ENCODE results near the gene ALDH16A1. TPM values are rescaled to one million over a fixed set of nuclear protein-coding genes. Genes with fewer than 3 reads are reported as not detected.

The ALDH16A1 gene
- total and polyA plus RNA-seq, 10 of the 15 experiments (the other 5 are each of a cell fraction or from before 2014, with no cell fraction given) = 1.7 to 49.3 (median 18.1) TPM

DNA sequence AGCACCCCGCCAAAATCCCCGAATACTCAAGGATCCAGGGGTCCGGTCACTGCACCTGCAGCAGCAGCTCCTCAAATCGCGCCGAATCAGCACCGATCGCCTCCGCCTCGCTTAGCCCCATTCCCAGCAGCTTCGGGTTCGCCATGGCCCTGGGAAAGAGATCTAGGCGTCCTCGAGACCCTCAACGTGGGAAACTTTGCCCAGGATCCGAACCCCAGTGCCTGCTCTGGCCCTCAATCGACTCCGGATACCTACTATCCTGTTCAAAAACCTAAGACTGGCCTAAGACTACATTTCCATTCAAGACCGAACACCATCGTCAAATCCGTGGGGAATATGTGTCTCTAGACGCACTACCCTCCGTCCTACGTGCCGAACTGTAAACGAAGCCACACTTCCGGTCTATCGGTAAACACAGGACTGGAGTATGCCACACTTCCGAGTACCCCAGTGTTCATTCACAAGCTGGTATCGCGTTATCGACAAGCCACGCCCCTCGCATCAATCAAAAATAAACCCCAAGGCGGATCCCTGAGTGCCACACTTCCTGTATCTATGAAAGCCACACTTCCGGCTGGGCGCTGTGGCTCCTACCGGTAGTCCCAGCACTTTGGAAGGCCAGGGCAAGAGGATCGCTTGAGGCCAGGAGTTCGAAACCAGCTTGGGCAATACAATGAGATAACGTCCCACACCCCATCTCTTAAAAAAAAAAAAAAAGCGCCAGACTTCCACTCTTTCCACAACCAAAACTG is 1.4 kb upstream of the ALDH16A1 start, which contains the start of gene PIH1D1 (continued):
- TF ChIP-seq BACH1 (IDR thresholded peaks at IDR 0.05; ENCODE audit: borderline replicate concordance) = no peak
- TF ChIP-seq, protein P1, sequence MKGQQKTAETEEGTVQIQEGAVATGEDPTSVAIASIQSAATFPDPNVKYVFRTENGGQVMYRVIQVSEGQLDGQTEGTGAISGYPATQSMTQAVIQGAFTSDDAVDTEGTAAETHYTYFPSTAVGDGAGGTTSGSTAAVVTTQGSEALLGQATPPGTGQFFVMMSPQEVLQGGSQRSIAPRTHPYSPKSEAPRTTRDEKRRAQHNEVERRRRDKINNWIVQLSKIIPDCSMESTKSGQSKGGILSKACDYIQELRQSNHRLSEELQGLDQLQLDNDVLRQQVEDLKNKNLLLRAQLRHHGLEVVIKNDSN (IDR thresholded peaks at IDR 0.05; ENCODE audit: borderline replicate concordance, extremely low read length, insufficient read depth, low read depth, low read length) = no peak
- no peak for TF ChIP-seq CBX5 (IDR thresholded peaks at IDR 0.05; ENCODE audit: low read depth)
- TF ChIP-seq ASH2L (IDR thresholded peaks at IDR 0.05; ENCODE audit: borderline replicate concordance, low read depth) = no peak
- TF ChIP-seq ESRRA (IDR thresholded peaks at IDR 0.05; ENCODE audit: low read length) = no peak
- peak; percentile 49; the same call in 1 of the 2 replicates for TF ChIP-seq SMARCA5 (IDR thresholded peaks at IDR 0.05)
- no peak for TF ChIP-seq ETV6 (conservative IDR thresholded peaks at IDR 0.05 in 1 of 2, IDR thresholded peaks at IDR 0.05 in 1 of 2; ENCODE audit: borderline replicate concordance in 1 of 2, low read depth in 1 of 2)
- TF ChIP-seq, protein P2, sequence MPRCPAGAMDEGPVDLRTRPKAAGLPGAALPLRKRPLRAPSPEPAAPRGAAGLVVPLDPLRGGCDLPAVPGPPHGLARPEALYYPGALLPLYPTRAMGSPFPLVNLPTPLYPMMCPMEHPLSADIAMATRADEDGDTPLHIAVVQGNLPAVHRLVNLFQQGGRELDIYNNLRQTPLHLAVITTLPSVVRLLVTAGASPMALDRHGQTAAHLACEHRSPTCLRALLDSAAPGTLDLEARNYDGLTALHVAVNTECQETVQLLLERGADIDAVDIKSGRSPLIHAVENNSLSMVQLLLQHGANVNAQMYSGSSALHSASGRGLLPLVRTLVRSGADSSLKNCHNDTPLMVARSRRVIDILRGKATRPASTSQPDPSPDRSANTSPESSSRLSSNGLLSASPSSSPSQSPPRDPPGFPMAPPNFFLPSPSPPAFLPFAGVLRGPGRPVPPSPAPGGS (IDR thresholded peaks at IDR 0.05; ENCODE audit: borderline replicate concordance, insufficient read depth, low read depth, low read length, poor library complexity, severe bottlenecking) = no peak
- no peak for TF ChIP-seq NFYB (IDR thresholded peaks at IDR 0.05; ENCODE audit: insufficient read depth, low read depth, low read length)
- no peak for TF ChIP-seq RAD51 (IDR thresholded peaks at IDR 0.05)
- no peak; the same call in 1 of the 2 replicates for TF ChIP-seq RB1 (IDR thresholded peaks at IDR 0.05; ENCODE audit: borderline replicate concordance)
- TF ChIP-seq, protein P3, sequence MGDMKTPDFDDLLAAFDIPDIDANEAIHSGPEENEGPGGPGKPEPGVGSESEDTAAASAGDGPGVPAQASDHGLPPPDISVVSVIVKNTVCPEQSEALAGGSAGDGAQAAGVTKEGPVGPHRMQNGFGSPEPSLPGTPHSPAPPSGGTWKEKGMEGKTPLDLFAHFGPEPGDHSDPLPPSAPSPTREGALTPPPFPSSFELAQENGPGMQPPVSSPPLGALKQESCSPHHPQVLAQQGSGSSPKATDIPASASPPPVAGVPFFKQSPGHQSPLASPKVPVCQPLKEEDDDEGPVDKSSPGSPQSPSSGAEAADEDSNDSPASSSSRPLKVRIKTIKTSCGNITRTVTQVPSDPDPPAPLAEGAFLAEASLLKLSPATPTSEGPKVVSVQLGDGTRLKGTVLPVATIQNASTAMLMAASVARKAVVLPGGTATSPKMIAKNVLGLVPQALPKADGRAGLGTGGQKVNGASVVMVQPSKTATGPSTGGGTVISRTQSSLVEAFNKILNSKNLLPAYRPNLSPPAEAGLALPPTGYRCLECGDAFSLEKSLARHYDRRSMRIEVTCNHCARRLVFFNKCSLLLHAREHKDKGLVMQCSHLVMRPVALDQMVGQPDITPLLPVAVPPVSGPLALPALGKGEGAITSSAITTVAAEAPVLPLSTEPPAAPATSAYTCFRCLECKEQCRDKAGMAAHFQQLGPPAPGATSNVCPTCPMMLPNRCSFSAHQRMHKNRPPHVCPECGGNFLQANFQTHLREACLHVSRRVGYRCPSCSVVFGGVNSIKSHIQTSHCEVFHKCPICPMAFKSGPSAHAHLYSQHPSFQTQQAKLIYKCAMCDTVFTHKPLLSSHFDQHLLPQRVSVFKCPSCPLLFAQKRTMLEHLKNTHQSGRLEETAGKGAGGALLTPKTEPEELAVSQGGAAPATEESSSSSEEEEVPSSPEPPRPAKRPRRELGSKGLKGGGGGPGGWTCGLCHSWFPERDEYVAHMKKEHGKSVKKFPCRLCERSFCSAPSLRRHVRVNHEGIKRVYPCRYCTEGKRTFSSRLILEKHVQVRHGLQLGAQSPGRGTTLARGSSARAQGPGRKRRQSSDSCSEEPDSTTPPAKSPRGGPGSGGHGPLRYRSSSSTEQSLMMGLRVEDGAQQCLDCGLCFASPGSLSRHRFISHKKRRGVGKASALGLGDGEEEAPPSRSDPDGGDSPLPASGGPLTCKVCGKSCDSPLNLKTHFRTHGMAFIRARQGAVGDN (IDR thresholded peaks at IDR 0.05) = no peak
- no peak for TF ChIP-seq TARDBP (IDR thresholded peaks at IDR 0.05; ENCODE audit: borderline replicate concordance)
- TF ChIP-seq, protein P4, sequence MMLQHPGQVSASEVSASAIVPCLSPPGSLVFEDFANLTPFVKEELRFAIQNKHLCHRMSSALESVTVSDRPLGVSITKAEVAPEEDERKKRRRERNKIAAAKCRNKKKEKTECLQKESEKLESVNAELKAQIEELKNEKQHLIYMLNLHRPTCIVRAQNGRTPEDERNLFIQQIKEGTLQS (IDR thresholded peaks at IDR 0.05; ENCODE audit: borderline replicate concordance, extremely low read depth, low read depth, low read length) = no peak
- no peak for TF ChIP-seq RBBP5 (conservative IDR thresholded peaks at IDR 0.05)
- TF ChIP-seq SMC3 (IDR thresholded peaks at IDR 0.05; ENCODE audit: borderline replicate concordance, low read length) = no peak
- TF ChIP-seq, protein P5, sequence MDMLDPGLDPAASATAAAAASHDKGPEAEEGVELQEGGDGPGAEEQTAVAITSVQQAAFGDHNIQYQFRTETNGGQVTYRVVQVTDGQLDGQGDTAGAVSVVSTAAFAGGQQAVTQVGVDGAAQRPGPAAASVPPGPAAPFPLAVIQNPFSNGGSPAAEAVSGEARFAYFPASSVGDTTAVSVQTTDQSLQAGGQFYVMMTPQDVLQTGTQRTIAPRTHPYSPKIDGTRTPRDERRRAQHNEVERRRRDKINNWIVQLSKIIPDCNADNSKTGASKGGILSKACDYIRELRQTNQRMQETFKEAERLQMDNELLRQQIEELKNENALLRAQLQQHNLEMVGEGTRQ (IDR thresholded peaks at IDR 0.05; ENCODE audit: borderline replicate concordance, low read depth, low read length) = no peak
- no peak for TF ChIP-seq NFYA (IDR thresholded peaks at IDR 0.05; ENCODE audit: borderline replicate concordance, low read depth, low read length)
- TF ChIP-seq, protein P6, sequence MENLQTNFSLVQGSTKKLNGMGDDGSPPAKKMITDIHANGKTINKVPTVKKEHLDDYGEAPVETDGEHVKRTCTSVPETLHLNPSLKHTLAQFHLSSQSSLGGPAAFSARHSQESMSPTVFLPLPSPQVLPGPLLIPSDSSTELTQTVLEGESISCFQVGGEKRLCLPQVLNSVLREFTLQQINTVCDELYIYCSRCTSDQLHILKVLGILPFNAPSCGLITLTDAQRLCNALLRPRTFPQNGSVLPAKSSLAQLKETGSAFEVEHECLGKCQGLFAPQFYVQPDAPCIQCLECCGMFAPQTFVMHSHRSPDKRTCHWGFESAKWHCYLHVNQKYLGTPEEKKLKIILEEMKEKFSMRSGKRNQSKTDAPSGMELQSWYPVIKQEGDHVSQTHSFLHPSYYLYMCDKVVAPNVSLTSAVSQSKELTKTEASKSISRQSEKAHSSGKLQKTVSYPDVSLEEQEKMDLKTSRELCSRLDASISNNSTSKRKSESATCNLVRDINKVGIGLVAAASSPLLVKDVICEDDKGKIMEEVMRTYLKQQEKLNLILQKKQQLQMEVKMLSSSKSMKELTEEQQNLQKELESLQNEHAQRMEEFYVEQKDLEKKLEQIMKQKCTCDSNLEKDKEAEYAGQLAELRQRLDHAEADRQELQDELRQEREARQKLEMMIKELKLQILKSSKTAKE (IDR thresholded peaks at IDR 0.05; ENCODE audit: low read depth, poor library complexity, severe bottlenecking) = no peak

All from GM12878 (cell line).